ENCODE results near the gene CDH4. TPM values are rescaled to one million over a fixed set of nuclear protein-coding genes. Genes with fewer than 3 reads are reported as not detected.

CDH4 gene
- total RNA-seq, 6 experiments from 2014 or later, result 5.8 to 12.8 (median 10.9) TPM

DNA sequence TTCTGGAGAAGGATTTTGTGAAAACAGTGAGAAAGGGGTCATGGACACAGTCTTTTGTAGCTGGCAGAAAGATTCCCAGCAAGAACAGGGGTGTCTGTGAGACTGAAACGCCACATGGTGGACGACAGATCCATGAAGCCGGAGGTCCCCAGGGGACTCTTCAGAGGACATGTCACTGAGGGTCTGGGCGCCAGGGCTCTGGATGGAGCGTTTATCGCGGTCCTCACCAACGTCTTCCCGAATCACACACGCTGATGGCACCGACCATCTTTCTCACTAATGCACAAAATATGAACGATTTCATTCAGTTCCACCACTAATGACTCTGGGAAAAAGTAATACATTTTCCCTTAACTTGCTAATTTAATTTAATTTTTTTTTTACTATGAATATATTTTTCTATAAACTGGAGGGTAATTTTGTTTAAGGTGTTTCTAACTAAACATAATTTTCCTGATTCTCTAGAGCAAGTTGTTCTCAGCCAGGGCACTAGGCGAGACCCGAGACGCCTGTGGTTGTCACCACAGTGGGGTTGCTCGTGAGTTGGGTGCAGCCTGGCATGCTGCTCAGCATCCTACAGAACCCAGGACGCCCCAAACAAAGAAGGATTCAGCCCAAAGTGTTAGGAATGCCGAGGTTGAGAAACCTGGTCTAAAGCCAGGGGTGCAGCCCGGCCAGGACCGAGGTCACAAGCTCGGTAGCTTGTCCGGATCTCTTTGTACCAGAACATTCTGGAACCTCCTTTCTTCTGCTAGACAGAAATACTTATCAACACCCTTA lies 507.4 kb downstream of the CDH4 start:
- no peaks in the 10 kb centered on the region for H3K4me1 Mint-ChIP-seq (ENCODE audit: low read depth)
- no peak overlapping the region for H3K27ac Mint-ChIP-seq
- TF ChIP-seq, protein P1, sequence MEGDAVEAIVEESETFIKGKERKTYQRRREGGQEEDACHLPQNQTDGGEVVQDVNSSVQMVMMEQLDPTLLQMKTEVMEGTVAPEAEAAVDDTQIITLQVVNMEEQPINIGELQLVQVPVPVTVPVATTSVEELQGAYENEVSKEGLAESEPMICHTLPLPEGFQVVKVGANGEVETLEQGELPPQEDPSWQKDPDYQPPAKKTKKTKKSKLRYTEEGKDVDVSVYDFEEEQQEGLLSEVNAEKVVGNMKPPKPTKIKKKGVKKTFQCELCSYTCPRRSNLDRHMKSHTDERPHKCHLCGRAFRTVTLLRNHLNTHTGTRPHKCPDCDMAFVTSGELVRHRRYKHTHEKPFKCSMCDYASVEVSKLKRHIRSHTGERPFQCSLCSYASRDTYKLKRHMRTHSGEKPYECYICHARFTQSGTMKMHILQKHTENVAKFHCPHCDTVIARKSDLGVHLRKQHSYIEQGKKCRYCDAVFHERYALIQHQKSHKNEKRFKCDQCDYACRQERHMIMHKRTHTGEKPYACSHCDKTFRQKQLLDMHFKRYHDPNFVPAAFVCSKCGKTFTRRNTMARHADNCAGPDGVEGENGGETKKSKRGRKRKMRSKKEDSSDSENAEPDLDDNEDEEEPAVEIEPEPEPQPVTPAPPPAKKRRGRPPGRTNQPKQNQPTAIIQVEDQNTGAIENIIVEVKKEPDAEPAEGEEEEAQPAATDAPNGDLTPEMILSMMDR (IDR thresholded peaks at IDR 0.05), result no peak
- H3K9me3 Mint-ChIP-seq, result no peaks in the 10 kb centered on the region; the same call in none of the 2 replicates
- no peaks in the 10 kb centered on the region for H3K36me3 Mint-ChIP-seq (ENCODE audit: low read depth)
- H3K4me3 Mint-ChIP-seq, result no peak overlapping the region
- peaks cover 4% of the 10 kb centered on the region; the same call in 1 of the 2 replicates for H3K27me3 Mint-ChIP-seq (ENCODE audit: insufficient read depth)
- no peak for DNase-seq

DNA sequence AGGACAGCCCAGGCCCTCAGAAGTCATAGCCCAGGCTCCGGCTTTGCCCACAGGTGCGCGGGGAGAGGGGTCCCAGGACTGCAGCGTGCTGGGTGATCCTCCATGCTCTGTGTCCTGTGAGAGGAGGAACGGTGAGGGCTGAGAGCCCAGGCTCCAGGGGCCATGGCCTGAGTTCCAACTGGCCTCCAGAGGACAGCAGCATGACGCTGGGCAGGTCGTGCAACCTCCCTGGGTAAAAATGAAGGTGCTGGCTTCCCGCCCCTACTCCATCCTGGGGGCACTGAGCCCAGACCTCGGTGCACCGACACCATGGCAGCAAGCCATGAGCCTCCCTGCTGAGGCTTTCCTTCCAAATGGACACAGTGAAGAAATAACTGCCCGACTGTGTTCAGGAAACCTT lies 508.3 kb downstream of the CDH4 start:
- Mint-ChIP-seq H3K27ac (no peak overlapping the region), H3K27me3 (ENCODE audit: insufficient read depth) (peaks cover 4% of the 10 kb centered on the region; the same call in 1 of the 2 replicates), H3K4me3 (no peak overlapping the region), H3K4me1 (ENCODE audit: low read depth) (no peaks in the 10 kb centered on the region), H3K36me3 (ENCODE audit: low read depth) (no peaks in the 10 kb centered on the region), H3K9me3 (no peaks in the 10 kb centered on the region; the same call in none of the 2 replicates)
- no peak for DNase-seq
- TF ChIP-seq, protein P1 (IDR thresholded peaks at IDR 0.05), result no peak

DNA sequence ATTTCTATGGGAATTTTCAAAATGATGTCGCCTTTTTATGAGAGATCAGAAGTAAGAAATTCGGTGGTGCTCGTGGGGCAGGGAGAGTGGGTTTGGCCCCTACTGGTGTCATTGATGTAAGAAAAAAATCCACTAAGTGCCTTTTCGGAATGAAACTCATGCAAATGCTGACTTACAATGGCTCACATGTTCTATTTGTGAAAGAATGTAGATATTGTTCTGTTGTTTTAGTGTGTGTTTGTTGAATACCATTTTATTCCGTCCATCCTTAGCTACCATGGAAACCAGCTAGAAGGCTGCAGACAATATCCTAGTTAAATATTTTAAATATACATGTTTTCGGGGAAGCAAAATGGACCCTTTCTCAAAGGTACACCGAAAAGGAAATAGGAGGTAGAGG lies 508.7 kb downstream of the CDH4 start:
- Mint-ChIP-seq H3K27me3 (ENCODE audit: insufficient read depth) (peaks cover 4% of the 10 kb centered on the region; the same call in 1 of the 2 replicates), H3K36me3 (ENCODE audit: low read depth) (no peaks in the 10 kb centered on the region), H3K27ac (no peak overlapping the region), H3K4me1 (ENCODE audit: low read depth) (no peaks in the 10 kb centered on the region), H3K4me3 (no peak overlapping the region), H3K9me3 (no peaks in the 10 kb centered on the region; the same call in none of the 2 replicates)
- DNase-seq, result no peak
- TF ChIP-seq, protein P1 (IDR thresholded peaks at IDR 0.05), result no peak

DNA sequence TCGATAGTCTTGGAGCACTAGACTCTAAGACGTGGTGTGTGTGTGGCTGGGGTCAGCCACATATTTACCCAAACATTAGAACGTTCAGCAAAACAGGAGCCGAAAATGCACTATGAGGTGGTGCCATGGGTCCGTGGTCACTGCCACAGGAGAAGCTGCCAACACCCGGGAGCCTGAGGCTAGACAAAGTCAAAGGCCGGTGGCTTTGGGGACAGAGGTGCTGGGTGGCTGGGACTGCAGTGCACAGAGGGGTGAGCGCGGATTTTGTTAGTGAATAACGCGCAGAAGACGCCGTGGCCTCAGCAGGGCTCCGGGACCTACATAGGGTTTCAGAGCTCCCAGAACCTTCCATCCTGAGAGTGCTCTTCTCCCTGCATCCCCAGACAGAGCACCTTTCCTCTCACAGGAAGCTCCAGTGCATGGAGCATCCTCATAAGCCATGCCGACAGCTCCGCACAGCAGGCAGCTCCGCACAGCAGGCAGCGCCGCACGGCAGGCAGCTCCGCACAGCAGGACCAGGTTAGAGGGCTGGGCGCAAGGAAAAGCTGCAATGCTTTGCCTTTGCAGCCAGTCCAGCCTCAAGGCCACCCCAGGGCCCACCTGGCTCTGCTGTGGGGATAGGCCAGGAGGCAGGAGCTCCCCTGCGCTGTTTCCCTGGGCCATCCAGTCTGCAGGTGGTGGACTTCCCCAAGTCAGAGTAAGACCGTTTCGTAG lies 509.5 kb downstream of the CDH4 start:
- TF ChIP-seq, protein P1 (IDR thresholded peaks at IDR 0.05), result no peak
- no peaks in the 10 kb centered on the region for H3K4me1 Mint-ChIP-seq (ENCODE audit: low read depth)
- H3K9me3 Mint-ChIP-seq, result no peaks in the 10 kb centered on the region; the same call in none of the 2 replicates
- no peak overlapping the region for H3K27ac Mint-ChIP-seq
- H3K4me3 Mint-ChIP-seq, result no peak overlapping the region
- no peaks in the 10 kb centered on the region for H3K36me3 Mint-ChIP-seq (ENCODE audit: low read depth)
- H3K27me3 Mint-ChIP-seq (ENCODE audit: insufficient read depth), result peaks cover 4% of the 10 kb centered on the region; the same call in 1 of the 2 replicates
- no peak for DNase-seq

DNA sequence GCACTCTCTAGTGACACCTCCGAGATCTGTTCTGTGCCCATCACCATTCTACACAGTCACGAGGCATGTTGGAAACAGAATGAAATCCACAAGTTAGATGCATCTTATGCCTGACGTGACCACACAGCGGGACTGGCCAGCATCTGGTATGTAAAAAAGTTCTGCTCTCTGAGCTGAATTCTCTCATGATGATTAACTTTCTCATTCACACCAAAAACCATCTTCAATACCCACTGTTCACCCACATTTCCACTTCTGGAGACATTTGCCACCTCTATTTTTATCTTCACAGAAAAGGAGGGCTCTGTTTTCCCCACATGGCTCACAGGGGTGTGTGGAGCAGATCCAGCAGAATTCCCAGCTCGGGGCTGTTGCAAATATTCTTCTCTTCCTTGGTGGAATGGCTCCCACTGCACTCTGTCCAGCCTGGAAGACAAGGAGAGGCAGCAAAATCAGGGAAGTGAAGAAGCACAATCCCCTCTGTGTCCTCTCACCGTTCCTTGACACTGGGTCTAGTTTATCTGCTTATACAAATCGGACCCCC lies 510.2 kb downstream of the CDH4 start:
- Mint-ChIP-seq H3K36me3 (ENCODE audit: low read depth) (no peaks in the 10 kb centered on the region), H3K4me3 (no peak overlapping the region), H3K27me3 (ENCODE audit: insufficient read depth) (peaks cover 4% of the 10 kb centered on the region; the same call in 1 of the 2 replicates), H3K9me3 (no peaks in the 10 kb centered on the region; the same call in none of the 2 replicates), H3K27ac (no peak overlapping the region), H3K4me1 (ENCODE audit: low read depth) (no peaks in the 10 kb centered on the region)
- TF ChIP-seq, protein P1 (IDR thresholded peaks at IDR 0.05), result no peak
- no peak for DNase-seq
